PC-3 (cell line): ENCODE data around the gene ST6GALNAC3. TPM values are rescaled to one million over a fixed set of nuclear protein-coding genes. Genes with fewer than 3 reads are reported as not detected.

Experiments
- ATAC-seq: fragments of 200-7000 bp; cut with Tn5 transposase; 2 replicates; pipeline ENCODE4 v1.9.1; 2020; ENCODE audit warnings: mild to moderate bottlenecking, moderate library complexity
- BruUV-seq: library from RNA; stranded (reverse); fragments of 400-500 nt; replicated peaks from 2 replicates; lab custom pipeline; 2021; lab: Mats Ljungman, UMichigan
- CTCF ChIA-PET: fragments of 300-600 bp; sonication (Branson Sonifier 250); formaldehyde crosslinking; loops from one replicate; lab custom pipeline; 2022; ENCODE audit warnings: antibody characterized with exemption; lab: Charles Lee
- POLR2A ChIA-PET: fragments of 300-600 bp; sonication (Branson Sonifier 250); formaldehyde crosslinking; loops from one replicate; lab custom pipeline; 2022; ENCODE audit warnings: antibody characterized with exemption; ENCODE audit not compliant: unreplicated experiment; lab: Charles Lee
- DNase-seq: peaks from one replicate; pipeline ENCODE4 v3.0.0-alpha.2; 2015
- H2AFZ ChIP-seq: fragments of 300-600 bp; sonication (generic); 2 replicates; pipeline ENCODE4 v1.6.0; 2016; ENCODE audit warnings: antibody characterized with exemption, low read length
- H3F3A ChIP-seq: fragments of 300-600 bp; sonication (generic); one replicate; pipeline ENCODE4 v1.6.0; 2017; ENCODE audit warnings: antibody characterized with exemption, low read length, control low read depth, mild to moderate bottlenecking; ENCODE audit not compliant: unreplicated experiment
- H3K27ac ChIP-seq: fragments of 300-600 bp; sonication (generic); 2 replicates; pipeline ENCODE4 v1.5.1; 2016; ENCODE audit warnings: mild to moderate bottlenecking, low read length
- H3K27me3 ChIP-seq: fragments of 300-600 bp; sonication (generic); 2 replicates; pipeline ENCODE4 v1.6.1; 2016; ENCODE audit warnings: low read length, mixed read lengths
- H3K36me3 ChIP-seq: fragments of 300-600 bp; sonication (generic); 2 replicates; pipeline ENCODE4 v1.6.1; 2016; ENCODE audit warnings: low read depth, mixed run types, low read length, mixed read lengths
- H3K4me1 ChIP-seq: fragments of 300-600 bp; sonication (generic); 2 replicates; pipeline ENCODE4 v1.5.1; 2016; ENCODE audit warnings: low read length; ENCODE audit not compliant: insufficient read depth
- H3K4me2 ChIP-seq: fragments of 300-600 bp; sonication (generic); 2 replicates; pipeline ENCODE4 v1.6.0; 2016; ENCODE audit warnings: low read length
- H3K4me3 ChIP-seq: fragments of 300-600 bp; sonication (generic); 2 replicates; pipeline ENCODE4 v1.5.1; 2016; ENCODE audit warnings: mild to moderate bottlenecking, low read length, mixed read lengths
- H3K79me2 ChIP-seq: fragments of 300-600 bp; sonication (generic); 2 replicates; pipeline ENCODE4 v1.6.1; 2017; ENCODE audit warnings: low read length, mixed read lengths
- H3K9ac ChIP-seq: fragments of 300-600 bp; sonication (generic); 2 replicates; pipeline ENCODE4 v1.6.0; 2016; ENCODE audit warnings: mild to moderate bottlenecking, low read length
- H3K9me2 ChIP-seq: fragments of 300-600 bp; sonication (generic); replicated peaks from 2 replicates; pipeline ENCODE4 v1.6.1; 2016; ENCODE audit warnings: mixed run types, low read length, mixed read lengths
- H3K9me3 ChIP-seq: fragments of 300-600 bp; sonication (generic); 2 replicates; pipeline ENCODE4 v1.6.1; 2016; ENCODE audit warnings: low read length, mixed read lengths
- H4K20me1 ChIP-seq: fragments of 300-600 bp; sonication (generic); 2 replicates; pipeline ENCODE4 v1.6.1; 2016; ENCODE audit warnings: low read length, mixed read lengths
- CTCF ChIP-seq: fragments of 300-600 bp; sonication (generic); conservative IDR thresholded peaks from 2 replicates; pipeline ENCODE4 v1.5.1; 2017; ENCODE audit warnings: antibody characterized with exemption, low read depth, mild to moderate bottlenecking, low read length
- EZH2 ChIP-seq: fragments of 300-600 bp; sonication (generic); IDR thresholded peaks from one replicate; pipeline ENCODE4 v1.6.1; 2017; ENCODE audit warnings: antibody characterized with exemption, mild to moderate bottlenecking, low read length; ENCODE audit not compliant: unreplicated experiment
- EZH2phosphoT487 ChIP-seq: fragments of 300-600 bp; sonication (generic); IDR thresholded peaks from 2 replicates; pipeline ENCODE4 v1.6.1; 2018; ENCODE audit warnings: mild to moderate bottlenecking, antibody characterized with exemption, low read length, borderline replicate concordance
- intact Hi-C: fragments of 100-400 bp; cut with micrococcal nuclease; formaldehyde crosslinking; loops from 2 replicates; pipeline ENCODE4 v1.9.0; 2023
- total RNA-seq: library from RNA; depleted of rRNA; stranded (reverse); fragments of >200 nt; gene quantifications from 2 replicates; pipeline ENCODE4 v1.2.3, GENCODE V29; 2014

ST6GALNAC3 gene
- total RNA-seq, 1 experiment from 2014 or later = not detected

GRCh38 chr1:76187436-76187835 lies 112.9 kb downstream of the ST6GALNAC3 start:
- H3K9me2 ChIP-seq = no peaks in the 10 kb centered on the region
- no peak overlapping the region for H3K27ac ChIP-seq
- H3K4me2 ChIP-seq = no peak overlapping the region
- no peak for TF ChIP-seq EZH2phosphoT487
- no peak for TF ChIP-seq EZH2
- TF ChIP-seq CTCF = no peak
- CTCF ChIA-PET = no interaction called here
- no TSS peak for BruUV-seq
- no peaks in the 10 kb centered on the region for H3K4me1 ChIP-seq
- H3F3A ChIP-seq = no peaks in the 10 kb centered on the region
- H3K79me2 ChIP-seq = no peaks in the 10 kb centered on the region
- H2AFZ ChIP-seq = no peak overlapping the region
- H3K36me3 ChIP-seq = no peaks in the 10 kb centered on the region
- no peak overlapping the region for H3K9ac ChIP-seq
- ATAC-seq = no peak
- POLR2A ChIA-PET = no interaction called here
- no peak overlapping the region for H3K4me3 ChIP-seq
- intact Hi-C loops = no loop called here
- H3K9me3 ChIP-seq = no peaks in the 10 kb centered on the region
- peaks cover 17% of the 10 kb centered on the region for H3K27me3 ChIP-seq
- no peaks in the 10 kb centered on the region for H4K20me1 ChIP-seq
- no peak for DNase-seq

- Histone ChIP-seq H3K4me3 (no peak overlapping the region), H3K9ac (no peak overlapping the region), H3F3A (no peaks in the 10 kb centered on the region), H3K4me1 (no peaks in the 10 kb centered on the region), H3K27ac (no peak overlapping the region), H3K27me3 (peaks cover 17% of the 10 kb centered on the region), H3K79me2 (no peaks in the 10 kb centered on the region), H3K4me2 (no peak overlapping the region), H4K20me1 (no peaks in the 10 kb centered on the region), H2AFZ (no peak overlapping the region), H3K36me3 (no peaks in the 10 kb centered on the region), H3K9me2 (no peaks in the 10 kb centered on the region), H3K9me3 (no peaks in the 10 kb centered on the region)
- no TSS peak for BruUV-seq
- no peak for TF ChIP-seq EZH2phosphoT487
- TF ChIP-seq EZH2 = no peak
- no peak for TF ChIP-seq CTCF
- ChIA-PET CTCF (no interaction called here), POLR2A (no interaction called here)
- no peak for ATAC-seq
- intact Hi-C loops = no loop called here
- no peak for DNase-seq
These were observed 114.8 kb downstream of the ST6GALNAC3 start for GRCh38 chr1:76189310-76189709.

GRCh38 chr1:76190749-76191424 lies 116.3 kb downstream of the ST6GALNAC3 start:
- CTCF ChIA-PET = no interaction called here
- DNase-seq (no peak), ATAC-seq (no peak)
- Histone ChIP-seq H3F3A (no peaks in the 10 kb centered on the region), H3K36me3 (no peaks in the 10 kb centered on the region), H3K4me2 (no peak overlapping the region), H3K4me1 (no peaks in the 10 kb centered on the region), H4K20me1 (no peaks in the 10 kb centered on the region), H3K79me2 (no peaks in the 10 kb centered on the region), H3K4me3 (no peak overlapping the region), H3K9me3 (no peaks in the 10 kb centered on the region), H3K27me3 (peaks cover 11% of the 10 kb centered on the region), H2AFZ (no peak overlapping the region), H3K9ac (no peak overlapping the region), H3K27ac (no peak overlapping the region), H3K9me2 (no peaks in the 10 kb centered on the region)
- TF ChIP-seq EZH2 = no peak
- no peak for TF ChIP-seq CTCF
- TF ChIP-seq EZH2phosphoT487 = no peak
- POLR2A ChIA-PET = no interaction called here
- intact Hi-C loops = no loop called here
- no TSS peak for BruUV-seq
